Activated CD8-positive, alpha-beta memory T cell treated with anti-CD3 and anti-CD28 coated beads for 48 hours (primary cell): ENCODE measurements around the gene CDK2.

Experiments used
- DNase-seq, 3 experiments: peaks; one replicate each; pipeline ENCODE4 v3.0.0-alpha.2; 2020; ENCODE audit warnings: low read depth in 2 of 3, low spot score in 2 of 3

Gene CDK2

GRCh38 chr12:55937981-55938380 lies 28.6 kb upstream of the CDK2 start:
- no peak for DNase-seq

GRCh38 chr12:55938826-55939501 lies 27.7 kb upstream of the CDK2 start:
- no peak for DNase-seq

- DNase-seq = peak in 2 of 3 experiments; percentile 58 to 60
Measured at GRCh38 chr12:55940065-55940732, 26.4 kb upstream of the CDK2 start.

GRCh38 chr12:55942055-55942454 lies 24.6 kb upstream of the CDK2 start:
- DNase-seq = no peak

GRCh38 chr12:55942577-55943136 lies 24.0 kb upstream of the CDK2 start:
- no peak for DNase-seq

GRCh38 chr12:55946553-55946952 lies 20.1 kb upstream of the CDK2 start:
- no peak for DNase-seq

GRCh38 chr12:55955344-55955743 lies 11.3 kb upstream of the CDK2 start:
- no peak for DNase-seq

GRCh38 chr12:55955800-55956508 lies 10.7 kb upstream of the CDK2 start:
- DNase-seq = no peak

GRCh38 chr12:55957106-55957859 lies 9.3 kb upstream of the CDK2 start:
- no peak for DNase-seq

GRCh38 chr12:55963760-55964159 lies 2.9 kb upstream of the CDK2 start:
- DNase-seq = no peak

GRCh38 chr12:55965240-55965639 lies 1.4 kb upstream of the CDK2 start:
- no peak for DNase-seq

GRCh38 chr12:55965941-55966407 lies 656 bp upstream of the CDK2 start, which contains the start of gene PMEL:
TSS of gene PMEL (minus strand) at chr12:55966042. CDS start at chr12:55966011, 31 bp downstream.
- DNase-seq = no peak

GRCh38 chr12:55969356-55969755 lies 2.7 kb downstream of the CDK2 start:
- no peak for DNase-seq

- no peak for DNase-seq
Measured at GRCh38 chr12:55970775-55971174, 4.1 kb downstream of the CDK2 start.

- no peak for DNase-seq
Measured at GRCh38 chr12:55972042-55972441, 5.4 kb downstream of the CDK2 start.

- no peak for DNase-seq
Measured at GRCh38 chr12:55972456-55972855, 5.8 kb downstream of the CDK2 start.

GRCh38 chr12:55972911-55973598 lies 6.4 kb downstream of the CDK2 start:
- DNase-seq = no peak

- peak; percentile 80 to 91 (median 81) for DNase-seq
Measured at GRCh38 chr12:55973599-55974307, 7.1 kb downstream of the CDK2 start, which contains the start of gene RAB5B. TSS of gene RAB5B (plus strand) at chr12:55974078. CDS start at chr12:55986961, 12,883 bp downstream.

GRCh38 chr12:55974308-55974730 lies 7.7 kb downstream of the CDK2 start:
- no peak for DNase-seq

- no peak for DNase-seq
Measured at GRCh38 chr12:55978393-55978792, 11.8 kb downstream of the CDK2 start.
